GM23248 (cell line): ENCODE results near the gene ANGEL2.

Experiments used
- EZH2 ChIP-seq: fragments of 200-600 bp; sonication (generic); IDR thresholded peaks from 2 replicates; pipeline ENCODE4 v1.6.1; 2018; ENCODE audit warnings: antibody characterized with exemption, mild to moderate bottlenecking; ENCODE audit not compliant: insufficient read depth, poor library complexity, severe bottlenecking
- EZH2phosphoT487 ChIP-seq: fragments of 200-600 bp; sonication (generic); IDR thresholded peaks from 2 replicates; pipeline ENCODE4 v1.6.1; 2018; ENCODE audit warnings: antibody characterized with exemption, moderate library complexity, mild to moderate bottlenecking, low read depth; ENCODE audit not compliant: insufficient read depth

- TF ChIP-seq EZH2 = no peak
- TF ChIP-seq EZH2phosphoT487 = no peak
Measured at GRCh38 chr1:213049232-213049631, 33.6 kb upstream of the ANGEL2 start.
